ENCODE results near the gene LRP11. TPM values are rescaled to one million over a fixed set of nuclear protein-coding genes. Genes with fewer than 3 reads are reported as not detected.

The LRP11 gene
- total RNA-seq, 2 experiments from 2014 or later, result 1.5 TPM

DNA sequence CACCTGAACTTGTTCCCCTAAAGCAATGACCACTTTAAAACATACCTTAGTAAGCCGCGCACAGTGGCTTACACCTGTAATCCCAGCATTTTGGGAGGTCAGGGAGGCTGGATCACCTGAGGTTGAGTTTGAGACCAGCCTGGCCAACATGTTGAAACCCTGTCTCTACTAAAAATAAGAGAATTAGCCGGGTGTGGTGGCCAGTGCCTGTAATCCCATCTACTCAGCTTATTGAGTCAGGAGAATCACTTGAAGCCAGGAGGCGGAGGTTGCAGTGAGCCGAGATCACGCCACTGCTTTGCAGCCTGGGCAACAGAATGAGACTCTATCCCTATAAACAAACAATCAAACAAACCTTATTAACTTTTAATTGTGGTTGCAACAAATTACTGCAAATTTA is 35.3 kb upstream of the LRP11 start:
- H3K79me2 ChIP-seq (ENCODE audit: insufficient read depth, low read depth, low read length), result no peaks in the 10 kb centered on the region
- H3K27ac ChIP-seq (ENCODE audit: low read depth, low read length, poor library complexity, severe bottlenecking), result no peak overlapping the region
- no peaks in the 10 kb centered on the region for H3K9me3 ChIP-seq (ENCODE audit: low read length)
- BruUV-seq (replicated peaks), result no TSS peak
- H3K4me2 ChIP-seq (ENCODE audit: low read length), result no peak overlapping the region
- H2AFZ ChIP-seq (ENCODE audit: low read length), result no peak overlapping the region
- no peaks in the 10 kb centered on the region for H3K36me3 ChIP-seq (ENCODE audit: insufficient read depth, low read length)
- TF ChIP-seq, protein P1, sequence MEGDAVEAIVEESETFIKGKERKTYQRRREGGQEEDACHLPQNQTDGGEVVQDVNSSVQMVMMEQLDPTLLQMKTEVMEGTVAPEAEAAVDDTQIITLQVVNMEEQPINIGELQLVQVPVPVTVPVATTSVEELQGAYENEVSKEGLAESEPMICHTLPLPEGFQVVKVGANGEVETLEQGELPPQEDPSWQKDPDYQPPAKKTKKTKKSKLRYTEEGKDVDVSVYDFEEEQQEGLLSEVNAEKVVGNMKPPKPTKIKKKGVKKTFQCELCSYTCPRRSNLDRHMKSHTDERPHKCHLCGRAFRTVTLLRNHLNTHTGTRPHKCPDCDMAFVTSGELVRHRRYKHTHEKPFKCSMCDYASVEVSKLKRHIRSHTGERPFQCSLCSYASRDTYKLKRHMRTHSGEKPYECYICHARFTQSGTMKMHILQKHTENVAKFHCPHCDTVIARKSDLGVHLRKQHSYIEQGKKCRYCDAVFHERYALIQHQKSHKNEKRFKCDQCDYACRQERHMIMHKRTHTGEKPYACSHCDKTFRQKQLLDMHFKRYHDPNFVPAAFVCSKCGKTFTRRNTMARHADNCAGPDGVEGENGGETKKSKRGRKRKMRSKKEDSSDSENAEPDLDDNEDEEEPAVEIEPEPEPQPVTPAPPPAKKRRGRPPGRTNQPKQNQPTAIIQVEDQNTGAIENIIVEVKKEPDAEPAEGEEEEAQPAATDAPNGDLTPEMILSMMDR (conservative IDR thresholded peaks at IDR 0.05; ENCODE audit: low read length), result no peak
- TF ChIP-seq EZH2phosphoT487 (IDR thresholded peaks at IDR 0.05; ENCODE audit: borderline replicate concordance, low read depth, low read length), result no peak
- ChIA-PET POLR2A (interaction anchor here (0.6 kb wide), 1 partner anchor 109 kb away, joined by 6 read pairs; no protein-coding TSS in a partner anchor), CTCF (ENCODE audit: unreplicated experiment) (no interaction called here)
- H3K4me3 ChIP-seq (ENCODE audit: low read depth, low read length, poor library complexity, severe bottlenecking), result no peak overlapping the region
- H4K20me1 ChIP-seq (ENCODE audit: insufficient read depth, low read length), result no peaks in the 10 kb centered on the region
- H3K4me1 ChIP-seq (ENCODE audit: insufficient read depth, low read length, poor library complexity, severe bottlenecking), result no peaks in the 10 kb centered on the region
- no peak for DNase-seq (ENCODE audit: low spot score)
- no peaks in the 10 kb centered on the region for H3K9me2 ChIP-seq (ENCODE audit: insufficient read depth, low read length)
- intact Hi-C loops (cut with micrococcal nuclease; ENCODE audit: unreplicated experiment), result no loop called here

DNA sequence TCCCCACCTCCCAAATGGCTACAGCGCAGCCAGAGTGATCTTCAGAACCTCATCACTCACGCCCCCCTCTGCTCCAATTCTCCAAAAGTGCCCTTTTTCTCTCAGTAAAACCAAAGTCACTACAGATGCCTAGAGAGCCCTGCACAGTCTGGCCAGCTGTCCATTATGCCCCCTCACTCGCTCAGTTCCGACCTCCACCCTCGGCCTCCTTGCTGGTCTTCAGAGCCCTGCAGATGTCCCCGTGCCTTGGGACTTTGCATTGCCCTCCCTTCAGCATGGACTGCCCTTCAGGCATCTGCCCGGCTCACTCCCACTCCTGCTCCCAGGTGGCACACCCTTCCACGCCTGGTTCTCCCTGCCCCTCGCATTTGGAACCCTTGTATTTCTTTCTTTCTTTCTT is 34.8 kb upstream of the LRP11 start:
- H4K20me1 ChIP-seq (ENCODE audit: insufficient read depth, low read length), result no peaks in the 10 kb centered on the region
- intact Hi-C loops (cut with micrococcal nuclease; ENCODE audit: unreplicated experiment), result loop anchor here (1.0 kb wide), 1 partner anchor 59 kb away; no protein-coding TSS in a partner anchor
- H3K27ac ChIP-seq (ENCODE audit: low read depth, low read length, poor library complexity, severe bottlenecking), result no peak overlapping the region
- H3K9me3 ChIP-seq (ENCODE audit: low read length), result no peaks in the 10 kb centered on the region
- no peak for DNase-seq (ENCODE audit: low spot score)
- no peaks in the 10 kb centered on the region for H3K9me2 ChIP-seq (ENCODE audit: insufficient read depth, low read length)
- BruUV-seq (replicated peaks), result no TSS peak
- TF ChIP-seq EZH2phosphoT487 (IDR thresholded peaks at IDR 0.05; ENCODE audit: borderline replicate concordance, low read depth, low read length), result no peak
- TF ChIP-seq, protein P1 (conservative IDR thresholded peaks at IDR 0.05; ENCODE audit: low read length), result no peak
- no peaks in the 10 kb centered on the region for H3K4me1 ChIP-seq (ENCODE audit: insufficient read depth, low read length, poor library complexity, severe bottlenecking)
- ChIA-PET CTCF (ENCODE audit: unreplicated experiment) (interaction anchor here (0.6 kb wide), 1 partner anchor 172 kb away, joined by 3 read pairs; no protein-coding TSS in a partner anchor), POLR2A (no interaction called here)
- no peaks in the 10 kb centered on the region for H3K36me3 ChIP-seq (ENCODE audit: insufficient read depth, low read length)
- no peak overlapping the region for H2AFZ ChIP-seq (ENCODE audit: low read length)
- H3K79me2 ChIP-seq (ENCODE audit: insufficient read depth, low read depth, low read length), result no peaks in the 10 kb centered on the region
- no peak overlapping the region for H3K4me3 ChIP-seq (ENCODE audit: low read depth, low read length, poor library complexity, severe bottlenecking)
- no peak overlapping the region for H3K4me2 ChIP-seq (ENCODE audit: low read length)

DNA sequence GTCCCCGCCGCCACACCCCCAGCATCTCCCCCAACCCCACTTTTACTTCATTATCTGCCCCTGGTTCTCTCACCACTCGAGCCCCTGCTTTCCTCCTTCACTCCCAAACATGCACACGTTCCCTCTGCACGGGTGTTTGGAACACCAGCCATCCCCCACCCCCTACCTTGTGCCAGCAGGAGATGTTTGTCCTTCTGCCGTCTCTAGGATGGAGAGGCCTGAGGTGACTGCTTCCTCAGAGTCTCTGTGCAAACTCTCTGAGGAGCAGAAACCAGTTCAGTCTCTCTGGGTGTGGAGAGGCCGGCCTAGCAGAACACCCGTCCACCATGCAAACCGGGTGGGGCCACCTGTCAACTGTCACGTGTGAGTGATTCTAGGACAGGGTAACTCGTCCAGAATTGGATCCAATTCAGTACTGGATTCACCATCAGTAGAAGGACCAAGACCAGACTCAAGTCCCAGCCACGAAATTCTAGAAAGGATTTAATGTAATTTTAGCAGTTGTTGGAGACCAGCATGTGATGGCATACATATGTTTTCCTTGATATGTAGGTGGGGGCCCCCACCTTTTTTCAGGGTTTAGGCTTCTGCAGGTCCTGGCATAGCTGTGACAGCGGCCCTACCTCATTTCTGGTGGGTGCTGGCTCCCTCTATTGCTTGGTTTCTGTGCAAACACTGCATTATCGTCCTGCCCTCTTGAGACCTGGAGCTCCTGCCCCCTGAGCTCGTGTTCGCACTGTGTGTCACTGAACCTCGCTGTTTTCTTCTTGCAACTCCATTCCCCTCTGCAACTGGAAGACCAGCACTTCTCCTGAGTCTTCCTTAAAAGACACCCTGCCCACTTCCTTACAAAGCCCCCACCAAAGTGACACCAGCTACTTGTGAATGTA is 33.9 kb upstream of the LRP11 start, which contains the start of gene RAET1E:
RAET1E (minus strand) TSS at position 259 of the 890 bp plus-strand sequence. CDS start 7,212 bp downstream, outside the sequence.
- Histone ChIP-seq H3K27ac (ENCODE audit: low read depth, low read length, poor library complexity, severe bottlenecking) (no peak within 1 kb of the TSS), H3K4me2 (ENCODE audit: low read length) (no peak within 1 kb of the TSS), H3K4me3 (ENCODE audit: low read depth, low read length, poor library complexity, severe bottlenecking) (no peak within 1 kb of the TSS), H2AFZ (ENCODE audit: low read length) (no peak within 1 kb of the TSS), H3K9me2 (ENCODE audit: insufficient read depth, low read length) (no peaks in the 10 kb centered on the region), H3K4me1 (ENCODE audit: insufficient read depth, low read length, poor library complexity, severe bottlenecking) (no peaks in the 10 kb centered on the region), H4K20me1 (ENCODE audit: insufficient read depth, low read length) (no peaks in the 10 kb centered on the region), H3K79me2 (ENCODE audit: insufficient read depth, low read depth, low read length) (no peaks in the 10 kb centered on the region), H3K36me3 (ENCODE audit: insufficient read depth, low read length) (no peaks in the 10 kb centered on the region), H3K9me3 (ENCODE audit: low read length) (no peaks in the 10 kb centered on the region)
- peak; percentile 35 for DNase-seq (ENCODE audit: low spot score)
- ChIA-PET POLR2A (interaction anchor here (0.5 to 0.7 kb wide), 2 partner anchors 28 to 130 kb away, joined by 3 to 6 read pairs; no protein-coding TSS in a partner anchor), CTCF (ENCODE audit: unreplicated experiment) (interaction anchor here (0.6 kb wide), 1 partner anchor 173 kb away, joined by 3 read pairs; no protein-coding TSS in a partner anchor)
- TF ChIP-seq, protein P1 (conservative IDR thresholded peaks at IDR 0.05; ENCODE audit: low read length), result peak; percentile 62
- TF ChIP-seq EZH2phosphoT487 (IDR thresholded peaks at IDR 0.05; ENCODE audit: borderline replicate concordance, low read depth, low read length), result no peak
- BruUV-seq (replicated peaks), result no TSS peak
- intact Hi-C loops (cut with micrococcal nuclease; ENCODE audit: unreplicated experiment), result loop anchor here (1.0 kb wide), 1 partner anchor 58 kb away; no protein-coding TSS in a partner anchor

All from OCI-LY7 (cell line).